Activated T-helper 1 cell treated with Interleukin-2 at 50 U/mL for 16 hours (primary cell): ENCODE measurements around the gene TRAK1.

ENCODE experiments used
- DNase-seq: peaks from one replicate; pipeline ENCODE4 v3.0.0-alpha.2; 2020; ENCODE audit warnings: low read depth

Gene TRAK1

DNA sequence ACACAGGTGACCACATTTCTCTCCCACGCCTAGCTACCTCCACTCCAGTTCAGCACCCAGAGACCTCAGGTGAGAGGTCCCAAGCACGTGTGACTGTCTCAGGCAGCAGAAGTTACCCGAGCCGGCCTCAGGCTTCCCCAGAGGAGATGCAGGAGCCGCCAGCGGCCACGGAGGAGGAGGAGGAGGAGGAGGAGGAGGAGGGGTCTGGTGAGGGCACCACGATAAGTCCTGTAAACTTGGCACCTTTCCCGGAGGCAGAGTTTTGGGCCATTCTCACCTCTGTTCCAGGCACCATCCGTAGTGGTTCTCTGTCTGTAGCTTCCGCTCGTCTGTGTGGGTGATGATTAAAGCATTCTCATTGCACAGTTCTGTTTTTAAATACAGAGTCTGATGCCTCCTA, 118.8 kb downstream of the TRAK1 start:
- DNase-seq, result no peak

- no peak for DNase-seq
Observed at GRCh38 chr3:42210726-42211125, 119.6 kb downstream of the TRAK1 start.

GRCh38 chr3:42213417-42213816, 122.3 kb downstream of the TRAK1 start:
- no peak for DNase-seq

GRCh38 chr3:42214064-42214463, 122.9 kb downstream of the TRAK1 start:
- DNase-seq, result no peak

- no peak for DNase-seq
Observed at GRCh38 chr3:42214565-42215283, 123.6 kb downstream of the TRAK1 start.

DNA sequence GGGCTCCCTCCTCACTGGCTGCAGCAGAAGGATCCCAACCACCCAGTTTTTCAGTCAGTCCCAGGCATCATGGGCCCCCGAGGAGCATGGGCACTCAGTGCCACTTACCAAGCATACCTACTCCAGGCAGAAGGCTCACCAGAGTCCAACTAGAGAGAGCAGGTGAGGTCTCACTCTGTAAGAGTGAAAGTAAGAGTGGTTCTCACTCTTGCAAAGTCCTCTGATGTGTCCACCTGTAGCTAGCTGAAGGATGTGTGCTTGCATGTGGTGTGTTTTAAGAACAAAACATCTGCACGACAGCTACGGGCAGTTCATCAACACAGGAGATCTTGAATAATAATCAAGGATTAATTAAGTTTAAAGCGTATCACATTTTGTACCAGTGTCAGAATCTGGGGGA, 125.1 kb downstream of the TRAK1 start:
- no peak for DNase-seq

GRCh38 chr3:42216931-42217333, 125.8 kb downstream of the TRAK1 start:
- no peak for DNase-seq

DNA sequence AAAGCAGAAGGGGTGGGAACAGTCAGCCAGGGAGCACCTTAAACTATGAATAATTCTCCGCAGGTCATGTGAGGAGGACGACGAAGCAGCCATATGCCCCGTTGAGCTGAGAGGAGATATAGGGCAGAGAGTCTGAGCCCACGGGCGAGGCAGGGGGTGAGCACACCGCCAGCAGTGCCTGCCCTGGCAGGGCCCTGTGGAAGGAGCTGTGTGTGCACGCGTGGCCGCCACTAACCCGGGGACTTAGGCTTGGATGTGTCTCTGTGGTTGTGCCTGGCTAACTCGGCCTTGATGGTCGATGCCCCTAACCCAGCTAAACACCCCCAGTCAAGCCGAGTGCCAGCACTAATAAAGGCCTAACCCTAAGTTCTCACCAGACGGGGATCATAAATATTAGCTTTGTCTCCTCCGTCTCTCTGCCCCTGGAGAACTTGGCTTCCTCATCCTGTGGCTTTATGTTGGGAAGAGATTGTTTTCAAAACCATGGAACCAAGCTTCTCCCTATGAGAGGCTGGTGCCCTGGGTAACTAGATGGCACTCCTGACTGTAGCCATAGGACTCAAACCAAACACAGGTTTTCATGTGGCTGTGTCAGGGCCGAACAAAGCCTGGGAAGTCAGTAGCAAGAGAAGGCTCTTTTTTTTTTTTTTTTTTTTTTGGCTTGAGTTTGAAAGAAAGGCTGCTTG, 129.4 kb downstream of the TRAK1 start:
- no peak for DNase-seq

DNA sequence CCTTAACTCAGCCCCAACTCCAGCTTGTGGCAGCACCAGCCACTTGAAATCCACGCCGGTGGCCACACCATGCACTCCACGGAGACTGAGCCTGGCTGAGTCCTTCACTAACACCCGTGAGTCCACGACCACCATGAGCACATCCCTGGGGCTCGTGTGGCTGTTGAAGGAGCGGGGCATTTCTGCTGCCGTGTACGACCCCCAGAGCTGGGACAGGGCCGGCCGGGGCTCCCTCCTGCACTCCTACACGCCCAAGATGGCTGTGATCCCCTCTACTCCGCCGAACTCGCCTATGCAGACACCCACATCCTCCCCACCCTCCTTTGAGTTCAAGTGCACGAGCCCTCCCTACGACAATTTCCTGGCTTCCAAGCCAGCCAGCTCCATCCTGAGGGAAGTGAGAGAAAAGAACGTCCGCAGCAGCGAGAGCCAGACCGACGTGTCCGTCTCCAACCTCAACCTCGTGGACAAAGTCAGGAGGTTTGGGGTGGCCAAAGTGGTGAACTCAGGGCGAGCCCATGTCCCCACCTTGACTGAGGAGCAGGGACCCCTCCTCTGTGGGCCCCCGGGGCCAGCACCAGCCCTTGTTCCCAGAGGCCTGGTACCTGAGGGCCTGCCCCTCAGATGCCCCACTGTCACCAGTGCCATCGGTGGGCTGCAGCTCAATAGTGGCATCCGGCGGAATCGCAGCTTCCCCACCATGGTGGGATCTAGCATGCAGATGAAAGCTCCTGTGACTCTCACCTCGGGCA, 132.0 kb downstream of the TRAK1 start:
- DNase-seq, result no peak

DNA sequence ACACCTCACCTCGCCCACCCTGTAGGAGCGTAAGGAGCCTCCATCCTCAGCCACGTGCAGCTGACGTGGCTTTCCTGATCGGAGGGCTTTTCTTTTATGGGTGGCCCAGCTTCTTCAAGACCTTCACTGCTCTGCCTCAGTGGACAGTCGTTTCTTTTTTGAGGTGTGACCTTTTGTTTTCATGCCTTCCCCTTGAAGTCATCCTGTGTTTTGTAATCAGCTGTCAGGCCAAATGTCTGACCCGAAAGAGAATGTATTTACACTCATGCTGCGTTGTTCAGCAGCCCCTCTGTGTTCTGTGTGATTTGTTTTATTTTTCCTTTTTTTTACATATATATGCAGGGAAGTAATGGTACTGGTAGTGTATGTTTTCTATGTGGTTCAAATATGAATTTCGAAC, 133.0 kb downstream of the TRAK1 start:
- no peak for DNase-seq

- no peak for DNase-seq
Observed at GRCh38 chr3:42224658-42225421, 133.7 kb downstream of the TRAK1 start.

DNA sequence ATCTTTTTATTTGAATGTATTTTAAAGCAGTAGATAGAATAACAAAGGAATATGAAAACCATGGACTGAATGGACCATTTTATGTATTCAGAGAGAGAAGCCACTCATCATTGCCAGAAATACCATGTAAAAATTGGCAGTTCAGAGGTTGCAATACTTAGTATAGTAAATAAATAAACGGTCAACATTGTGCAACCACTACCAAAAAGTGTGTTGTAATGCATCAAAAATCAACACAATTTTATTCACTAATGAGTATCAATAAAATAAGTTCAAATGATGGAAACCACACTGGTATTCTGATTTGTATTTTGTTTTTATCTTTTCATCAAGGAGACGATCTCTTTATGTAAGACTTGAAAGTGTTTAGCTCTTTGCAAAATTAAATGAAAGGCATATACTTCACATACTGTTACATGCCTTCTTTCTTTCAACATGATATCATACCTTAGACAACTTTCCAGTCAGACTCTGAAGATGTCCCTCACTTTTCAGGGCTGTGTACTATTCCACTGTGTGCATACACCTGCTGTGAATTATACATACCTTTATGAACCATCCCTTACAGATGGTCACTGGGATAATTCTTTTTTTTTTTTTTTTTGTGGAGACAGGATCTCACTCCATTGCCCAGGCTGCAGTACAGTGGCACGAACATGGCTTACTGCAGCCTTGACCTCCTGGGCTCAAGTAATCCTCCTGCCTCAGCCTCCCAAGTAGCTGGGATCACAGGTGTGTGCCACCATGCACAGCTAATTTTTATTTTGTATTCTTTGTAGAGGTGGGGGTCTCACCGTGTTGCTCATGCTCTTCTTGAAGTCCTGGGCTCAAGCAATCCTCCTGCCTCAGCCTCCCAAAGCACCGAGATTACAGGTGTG, 134.6 kb downstream of the TRAK1 start:
- DNase-seq, result no peak

DNA sequence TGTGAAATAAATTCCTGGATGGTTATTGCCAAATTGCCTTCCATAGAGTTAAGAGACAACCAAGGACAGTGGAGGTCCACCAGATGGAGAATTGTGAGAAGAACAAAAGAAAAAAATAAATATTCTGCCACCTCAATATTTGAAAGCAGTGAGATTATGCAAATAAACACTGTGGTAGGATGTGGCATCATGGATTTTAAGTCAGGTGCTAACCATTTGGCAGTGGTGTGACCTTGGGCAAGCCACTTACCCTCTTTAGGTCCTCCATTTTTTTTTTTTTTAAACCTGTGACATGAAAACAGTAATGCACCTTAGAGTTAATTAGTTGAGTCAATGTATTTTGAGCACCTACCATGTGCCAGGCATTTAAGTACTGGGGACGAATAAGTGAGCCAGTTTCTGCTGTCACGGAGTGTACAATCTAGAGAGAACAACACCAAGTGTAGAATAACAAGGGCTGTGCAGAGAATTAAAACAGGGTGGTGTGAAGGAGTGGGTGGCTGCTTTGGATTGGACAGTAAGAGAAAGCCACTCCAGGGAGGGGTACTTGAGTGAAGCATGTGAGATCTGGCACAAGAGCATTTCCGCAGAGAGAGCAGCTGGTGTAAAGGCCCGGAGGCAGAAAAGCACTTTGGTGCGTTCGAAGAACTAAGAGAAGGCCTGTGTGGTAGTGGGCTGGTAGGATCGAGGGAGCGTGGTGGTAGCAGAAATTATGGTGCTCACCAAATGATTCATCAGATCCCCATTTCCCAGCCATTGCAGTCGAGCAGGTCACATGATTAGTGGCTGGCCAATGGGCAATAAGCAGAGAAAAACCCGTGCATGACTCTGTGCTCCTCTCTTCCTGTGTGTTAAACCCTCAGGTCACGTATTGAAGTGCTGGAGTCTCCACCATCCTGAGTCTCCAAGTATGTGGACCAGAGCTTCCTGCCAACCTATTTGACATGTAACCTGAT, 135.6 kb downstream of the TRAK1 start:
- DNase-seq, result no peak

GRCh38 chr3:42228796-42229195, 137.6 kb downstream of the TRAK1 start:
- DNase-seq, result no peak

DNA sequence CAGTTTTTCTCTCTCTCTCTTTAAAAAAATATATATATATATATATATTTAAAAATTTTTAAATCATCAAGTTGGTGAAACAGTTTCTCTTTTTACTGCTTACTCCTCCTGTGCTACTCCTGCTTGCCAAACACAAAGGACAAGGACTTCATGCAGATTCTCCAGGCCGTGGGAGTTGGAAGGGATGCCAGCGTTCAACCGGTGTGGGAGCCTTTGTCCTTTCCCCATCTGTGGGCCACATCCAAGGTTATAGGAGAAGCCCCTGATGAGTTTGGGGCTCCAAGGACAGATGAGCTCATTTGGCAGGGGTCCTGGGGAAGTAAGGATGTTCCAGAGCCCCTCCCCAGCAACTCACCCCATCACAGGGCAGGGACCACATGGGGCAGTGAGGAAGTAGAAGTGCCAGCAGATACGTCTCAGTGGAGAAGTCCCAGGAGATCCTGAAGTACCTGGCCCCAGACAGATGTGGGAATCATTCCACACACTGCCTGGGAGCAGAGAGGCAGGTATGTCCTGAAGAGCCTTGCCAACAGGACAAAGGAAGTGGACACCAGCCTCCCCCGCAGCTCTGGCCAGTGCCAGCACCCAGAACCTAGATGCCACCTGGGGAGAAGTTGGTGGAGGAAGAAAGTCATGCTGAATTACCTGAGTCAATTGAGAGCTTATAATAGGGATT, 138.2 kb downstream of the TRAK1 start:
- no peak for DNase-seq

- no peak for DNase-seq
Observed at GRCh38 chr3:42229942-42230688, 139.0 kb downstream of the TRAK1 start.

GRCh38 chr3:42230860-42231259, 139.7 kb downstream of the TRAK1 start:
- no peak for DNase-seq

- no peak for DNase-seq
Observed at GRCh38 chr3:42235532-42235931, 144.4 kb downstream of the TRAK1 start.

GRCh38 chr3:42236611-42237010, 145.5 kb downstream of the TRAK1 start:
- DNase-seq, result no peak
